HepG2 (cell line): ENCODE results near the gene CDC42EP4. TPM values are rescaled to one million over a fixed set of nuclear protein-coding genes. Genes with fewer than 3 reads are reported as not detected.
A peak's percentile ranks its signal among the peaks of the same experiment; 100 is the strongest.

ENCODE experiments used
- FLYWCH1 ChIP-seq: sonication (generic); formaldehyde crosslinking; IDR thresholded peaks from 2 replicates; pipeline ENCODE4 v1.8.1; 2023; ENCODE audit warnings: mild to moderate bottlenecking, missing genetic modification reagents
- HCFC1 ChIP-seq: fragments of 150-350 bp; IDR thresholded peaks from 2 replicates; pipeline ENCODE4 v1.6.1; 2014; ENCODE audit warnings: low read depth, low read length
- HNRNPK ChIP-seq: fragments of 200-400 bp; formaldehyde crosslinking; IDR thresholded peaks from 2 replicates; pipeline ENCODE4 v1.6.1; 2018; ENCODE audit warnings: low read length, low read depth, moderate library complexity, mild to moderate bottlenecking; ENCODE audit not compliant: poor library complexity, severe bottlenecking
- KAT8 ChIP-seq: IDR thresholded peaks from 2 replicates; pipeline ENCODE4 v1.6.1; 2016; ENCODE audit warnings: missing genetic modification reagents, missing compliant biosample characterization
- NR2F2 ChIP-seq: IDR thresholded peaks from 2 replicates; pipeline ENCODE4 v1.6.1; 2012; ENCODE audit warnings: low read depth, inconsistent platforms, borderline replicate concordance
- SMYD3 ChIP-seq: sonication (generic); formaldehyde crosslinking; IDR thresholded peaks from 2 replicates; pipeline ENCODE4 v1.8.1; 2023; ENCODE audit warnings: mild to moderate bottlenecking, missing genetic modification reagents
- ZNF225 ChIP-seq: sonication (generic); formaldehyde crosslinking; IDR thresholded peaks from 2 replicates; pipeline ENCODE4 v1.4.0; 2020; ENCODE audit warnings: mild to moderate bottlenecking, missing genetic modification reagents
- ZNF556 ChIP-seq: sonication (generic); formaldehyde crosslinking; IDR thresholded peaks from 2 replicates; pipeline ENCODE4 v1.4.0; 2020; ENCODE audit warnings: mild to moderate bottlenecking, missing genetic modification reagents, borderline replicate concordance
- ZNF589 ChIP-seq: sonication (generic); formaldehyde crosslinking; conservative IDR thresholded peaks from 2 replicates; pipeline ENCODE4 v1.8.0; 2022; ENCODE audit warnings: mild to moderate bottlenecking, moderate library complexity, missing genetic modification reagents
- ZNF766 ChIP-seq: sonication (generic); formaldehyde crosslinking; IDR thresholded peaks from 2 replicates; pipeline ENCODE4 v1.5.0; 2020; ENCODE audit warnings: missing genetic modification reagents, borderline replicate concordance
- polyA plus RNA-seq, 8 experiments: library from polyadenylated mRNA; depleted of rRNA in 3 of 8; stranded (reverse) in 7 of 8; unstranded in 1 of 8; fragments of >200 nt; fragmentation: Illumina TruSeq in 4 of 8; extraction: Trizol in 4 of 8; gene quantifications; 2 replicates each; pipeline versions ENCODE4 v1.2.1 to v1.2.3, GENCODE V29; 2011 to 2016; ENCODE audit warnings: low read depth in 4 of 8, missing spikeins in 1 of 8, mixed read lengths in 1 of 8; ENCODE audit not compliant: insufficient read depth in 1 of 8
- total RNA-seq, 5 experiments: library from RNA; depleted of rRNA; stranded (reverse); fragments of >200 nt; fragmentation: Illumina TruSeq; extraction: Trizol; gene quantifications; 2 replicates each; pipeline ENCODE4 v1.2.3, GENCODE V29; 2016; ENCODE audit warnings: low read depth in 1 of 5
- TF ChIP-seq, protein P1 (sequence below): sonication (generic); formaldehyde crosslinking; IDR thresholded peaks from 2 replicates; pipeline ENCODE4 v1.9.0; 2022; ENCODE audit warnings: low read depth, missing genetic modification reagents
- TF ChIP-seq, protein P2 (sequence below), 2 experiments: sonication (generic) in 1 of 2; formaldehyde crosslinking in 1 of 2; IDR thresholded peaks; 2 replicates each; pipeline versions ENCODE4 v1.6.1 to v1.9.0; 2014 to 2022; ENCODE audit warnings: antibody characterized with exemption in 1 of 2, borderline replicate concordance in 1 of 2, inconsistent platforms in 1 of 2, low read depth in 1 of 2, missing genetic modification reagents in 1 of 2
- TF ChIP-seq, protein P3 (sequence below): sonication (generic); IDR thresholded peaks from 2 replicates; pipeline ENCODE4 v1.6.1; 2016; ENCODE audit warnings: low read depth, borderline replicate concordance
- TF ChIP-seq, protein P4 (sequence below): sonication (generic); formaldehyde crosslinking; IDR thresholded peaks from 2 replicates; pipeline ENCODE4 v1.4.0; 2020; ENCODE audit warnings: missing genetic modification reagents, borderline replicate concordance

The CDC42EP4 gene
- total and polyA plus RNA-seq, 2 of the 13 experiments (the other 11 are each of a cell fraction or from before 2014, with no cell fraction given): 19.0 to 54.0 TPM

DNA sequence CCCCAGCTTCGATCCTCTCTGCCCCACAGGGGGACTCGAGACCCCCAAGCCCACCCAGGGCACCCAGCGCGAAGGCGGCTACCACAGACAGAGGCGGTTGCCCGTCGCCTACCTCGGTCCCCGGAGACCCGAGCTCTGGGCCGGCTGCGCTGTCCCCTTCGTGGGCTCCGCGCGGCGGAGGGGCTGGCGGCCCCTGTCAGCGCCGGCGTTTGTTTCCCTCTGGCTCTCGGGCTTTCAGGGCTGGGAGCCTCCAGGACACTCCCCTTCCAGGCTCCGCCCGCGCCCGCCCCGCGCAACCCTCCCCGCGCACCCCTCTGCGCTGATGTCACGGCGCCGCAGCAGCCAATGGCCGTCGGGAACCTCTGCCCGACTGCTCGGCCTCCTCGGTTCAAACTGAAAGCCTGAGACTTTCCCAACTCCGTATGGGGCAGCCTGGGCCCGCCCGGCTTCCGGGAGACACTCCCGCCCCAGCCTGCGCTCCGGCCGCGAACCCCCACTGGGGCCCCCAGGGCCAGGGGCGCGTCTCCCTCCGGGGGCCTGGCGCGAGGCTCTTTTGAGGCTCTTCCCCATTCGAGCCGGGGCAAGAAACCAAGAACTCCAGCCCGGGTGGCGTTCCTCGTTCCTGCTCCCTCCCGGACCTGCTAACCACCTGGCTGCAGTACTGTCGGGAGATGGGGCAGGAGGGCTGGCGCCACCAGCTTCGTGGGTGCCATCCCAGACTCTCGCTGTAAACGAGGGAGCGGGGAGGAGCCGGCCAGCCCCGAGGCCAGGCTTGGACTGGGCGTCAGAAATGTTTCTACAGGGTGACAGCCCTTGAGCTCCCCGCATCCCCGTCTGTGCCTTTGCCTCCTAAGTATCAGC, at the start of gene CDC42EP4 (continued):
- TF ChIP-seq, protein P1, sequence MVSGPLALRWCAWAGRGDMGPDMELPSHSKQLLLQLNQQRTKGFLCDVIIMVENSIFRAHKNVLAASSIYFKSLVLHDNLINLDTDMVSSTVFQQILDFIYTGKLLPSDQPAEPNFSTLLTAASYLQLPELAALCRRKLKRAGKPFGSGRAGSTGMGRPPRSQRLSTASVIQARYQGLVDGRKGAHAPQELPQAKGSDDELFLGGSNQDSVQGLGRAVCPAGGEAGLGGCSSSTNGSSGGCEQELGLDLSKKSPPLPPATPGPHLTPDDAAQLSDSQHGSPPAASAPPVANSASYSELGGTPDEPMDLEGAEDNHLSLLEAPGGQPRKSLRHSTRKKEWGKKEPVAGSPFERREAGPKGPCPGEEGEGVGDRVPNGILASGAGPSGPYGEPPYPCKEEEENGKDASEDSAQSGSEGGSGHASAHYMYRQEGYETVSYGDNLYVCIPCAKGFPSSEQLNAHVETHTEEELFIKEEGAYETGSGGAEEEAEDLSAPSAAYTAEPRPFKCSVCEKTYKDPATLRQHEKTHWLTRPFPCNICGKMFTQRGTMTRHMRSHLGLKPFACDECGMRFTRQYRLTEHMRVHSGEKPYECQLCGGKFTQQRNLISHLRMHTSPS (CRISPR knock-in tag): 0 out of 2 replicates have a peak, but pooled peaks have one; percentile 53
- TF ChIP-seq ZNF589 (CRISPR knock-in tag): peak; percentile 83
- TF ChIP-seq, protein P2, sequence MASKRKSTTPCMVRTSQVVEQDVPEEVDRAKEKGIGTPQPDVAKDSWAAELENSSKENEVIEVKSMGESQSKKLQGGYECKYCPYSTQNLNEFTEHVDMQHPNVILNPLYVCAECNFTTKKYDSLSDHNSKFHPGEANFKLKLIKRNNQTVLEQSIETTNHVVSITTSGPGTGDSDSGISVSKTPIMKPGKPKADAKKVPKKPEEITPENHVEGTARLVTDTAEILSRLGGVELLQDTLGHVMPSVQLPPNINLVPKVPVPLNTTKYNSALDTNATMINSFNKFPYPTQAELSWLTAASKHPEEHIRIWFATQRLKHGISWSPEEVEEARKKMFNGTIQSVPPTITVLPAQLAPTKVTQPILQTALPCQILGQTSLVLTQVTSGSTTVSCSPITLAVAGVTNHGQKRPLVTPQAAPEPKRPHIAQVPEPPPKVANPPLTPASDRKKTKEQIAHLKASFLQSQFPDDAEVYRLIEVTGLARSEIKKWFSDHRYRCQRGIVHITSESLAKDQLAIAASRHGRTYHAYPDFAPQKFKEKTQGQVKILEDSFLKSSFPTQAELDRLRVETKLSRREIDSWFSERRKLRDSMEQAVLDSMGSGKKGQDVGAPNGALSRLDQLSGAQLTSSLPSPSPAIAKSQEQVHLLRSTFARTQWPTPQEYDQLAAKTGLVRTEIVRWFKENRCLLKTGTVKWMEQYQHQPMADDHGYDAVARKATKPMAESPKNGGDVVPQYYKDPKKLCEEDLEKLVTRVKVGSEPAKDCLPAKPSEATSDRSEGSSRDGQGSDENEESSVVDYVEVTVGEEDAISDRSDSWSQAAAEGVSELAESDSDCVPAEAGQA (IDR thresholded peaks at IDR 0.05; ENCODE audit: low read depth): peak; percentile 49; the same call in 1 of the 2 replicates
- TF ChIP-seq, protein P2 (CRISPR knock-in tag; IDR thresholded peaks at IDR 0.05; ENCODE audit: borderline replicate concordance): no peak
- no peak for TF ChIP-seq HCFC1
- no peak for TF ChIP-seq ZNF556 (CRISPR knock-in tag)
- TF ChIP-seq FLYWCH1 (CRISPR knock-in tag): peak; percentile 16; the same call in 1 of the 2 replicates
- TF ChIP-seq NR2F2: peak; percentile 12; the same call in 1 of the 2 replicates
- TF ChIP-seq, protein P3, sequence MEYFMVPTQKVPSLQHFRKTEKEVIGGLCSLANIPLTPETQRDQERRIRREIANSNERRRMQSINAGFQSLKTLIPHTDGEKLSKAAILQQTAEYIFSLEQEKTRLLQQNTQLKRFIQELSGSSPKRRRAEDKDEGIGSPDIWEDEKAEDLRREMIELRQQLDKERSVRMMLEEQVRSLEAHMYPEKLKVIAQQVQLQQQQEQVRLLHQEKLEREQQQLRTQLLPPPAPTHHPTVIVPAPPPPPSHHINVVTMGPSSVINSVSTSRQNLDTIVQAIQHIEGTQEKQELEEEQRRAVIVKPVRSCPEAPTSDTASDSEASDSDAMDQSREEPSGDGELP: peak; percentile 6; the same call in 1 of the 2 replicates
- TF ChIP-seq KAT8: peak; percentile 84; the same call in 1 of the 2 replicates
- TF ChIP-seq HNRNPK: peak; percentile 82
- peak; percentile 66; the same call in 1 of the 2 replicates for TF ChIP-seq ZNF225
- no peak for TF ChIP-seq SMYD3 (CRISPR knock-in tag)
- peak; percentile 56; the same call in 1 of the 2 replicates for TF ChIP-seq ZNF766 (CRISPR knock-in tag)
- TF ChIP-seq, protein P4, sequence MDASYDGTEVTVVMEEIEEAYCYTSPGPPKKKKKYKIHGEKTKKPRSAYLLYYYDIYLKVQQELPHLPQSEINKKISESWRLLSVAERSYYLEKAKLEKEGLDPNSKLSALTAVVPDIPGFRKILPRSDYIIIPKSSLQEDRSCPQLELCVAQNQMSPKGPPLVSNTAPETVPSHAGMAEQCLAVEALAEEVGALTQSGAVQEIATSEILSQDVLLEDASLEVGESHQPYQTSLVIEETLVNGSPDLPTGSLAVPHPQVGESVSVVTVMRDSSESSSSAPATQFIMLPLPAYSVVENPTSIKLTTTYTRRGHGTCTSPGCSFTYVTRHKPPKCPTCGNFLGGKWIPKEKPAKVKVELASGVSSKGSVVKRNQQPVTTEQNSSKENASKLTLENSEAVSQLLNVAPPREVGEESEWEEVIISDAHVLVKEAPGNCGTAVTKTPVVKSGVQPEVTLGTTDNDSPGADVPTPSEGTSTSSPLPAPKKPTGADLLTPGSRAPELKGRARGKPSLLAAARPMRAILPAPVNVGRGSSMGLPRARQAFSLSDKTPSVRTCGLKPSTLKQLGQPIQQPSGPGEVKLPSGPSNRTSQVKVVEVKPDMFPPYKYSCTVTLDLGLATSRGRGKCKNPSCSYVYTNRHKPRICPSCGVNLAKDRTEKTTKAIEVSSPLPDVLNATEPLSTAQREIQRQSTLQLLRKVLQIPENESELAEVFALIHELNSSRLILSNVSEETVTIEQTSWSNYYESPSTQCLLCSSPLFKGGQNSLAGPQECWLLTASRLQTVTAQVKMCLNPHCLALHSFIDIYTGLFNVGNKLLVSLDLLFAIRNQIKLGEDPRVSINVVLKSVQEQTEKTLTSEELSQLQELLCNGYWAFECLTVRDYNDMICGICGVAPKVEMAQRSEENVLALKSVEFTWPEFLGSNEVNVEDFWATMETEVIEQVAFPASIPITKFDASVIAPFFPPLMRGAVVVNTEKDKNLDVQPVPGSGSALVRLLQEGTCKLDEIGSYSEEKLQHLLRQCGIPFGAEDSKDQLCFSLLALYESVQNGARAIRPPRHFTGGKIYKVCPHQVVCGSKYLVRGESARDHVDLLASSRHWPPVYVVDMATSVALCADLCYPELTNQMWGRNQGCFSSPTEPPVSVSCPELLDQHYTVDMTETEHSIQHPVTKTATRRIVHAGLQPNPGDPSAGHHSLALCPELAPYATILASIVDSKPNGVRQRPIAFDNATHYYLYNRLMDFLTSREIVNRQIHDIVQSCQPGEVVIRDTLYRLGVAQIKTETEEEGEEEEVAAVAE (CRISPR knock-in tag): 0 out of 2 replicates have a peak, but pooled peaks have one; percentile 18
